Activated T-cell treated with anti-CD3 and anti-CD28 coated beads, Interleukin-2, amount 50 U/mL, for 72 hours (primary cell): Measurements from ENCODE around the gene STK4. TPM values are rescaled to one million over a fixed set of nuclear protein-coding genes. Genes with fewer than 3 reads are reported as not detected.
A peak's percentile ranks its signal among the peaks of the same experiment; 100 is the strongest.

ENCODE experiments used
- ATAC-seq, 2 donors: fragments of 150-1000 bp; cut with Tn5 transposase; replicated peaks in 1 of 2; 2 replicates each; pipeline ENCODE4 v1.10.0; 2021; ENCODE audit warnings: moderate library complexity in 2 of 2, mild to moderate bottlenecking in 1 of 2
- DNase-seq, 2 donors: peaks; one replicate each; pipeline ENCODE4 v3.0.0; 2021 to 2022; ENCODE audit warnings: mixed read lengths in 1 of 2
- H3K27ac Mint-ChIP-seq: one replicate; pipeline ENCODE4 v1.8.0; 2022; ENCODE audit warnings: mild to moderate bottlenecking, moderate library complexity, mixed read lengths
- H3K27me3 Mint-ChIP-seq: one replicate; pipeline ENCODE4 v1.8.0; 2022; ENCODE audit warnings: low read depth, mixed read lengths
- H3K36me3 Mint-ChIP-seq, 2 donors: one replicate each; pipeline ENCODE4 v1.8.0; 2022; ENCODE audit warnings: mixed read lengths in 2 of 2, mild to moderate bottlenecking in 1 of 2; ENCODE audit not compliant: insufficient read depth in 2 of 2
- H3K4me1 Mint-ChIP-seq: one replicate; pipeline ENCODE4 v1.8.0; 2022; ENCODE audit warnings: low read depth, mixed read lengths
- H3K4me3 Mint-ChIP-seq, 2 donors: one replicate each; pipeline ENCODE4 v1.8.0; 2022; ENCODE audit warnings: mild to moderate bottlenecking in 2 of 2, mixed read lengths in 2 of 2, moderate library complexity in 2 of 2
- H3K9me3 Mint-ChIP-seq, 2 donors: one replicate each; pipeline ENCODE4 v1.8.0; 2022; ENCODE audit warnings: mixed read lengths in 2 of 2
- total RNA-seq, 2 donors: library from RNA; stranded (reverse); gene quantifications; one replicate each; pipeline ENCODE4 v1.2.3, GENCODE V29; 2022

STK4 gene
- total RNA-seq, 2 donors from 2014 or later = 161 to 162 TPM

DNA sequence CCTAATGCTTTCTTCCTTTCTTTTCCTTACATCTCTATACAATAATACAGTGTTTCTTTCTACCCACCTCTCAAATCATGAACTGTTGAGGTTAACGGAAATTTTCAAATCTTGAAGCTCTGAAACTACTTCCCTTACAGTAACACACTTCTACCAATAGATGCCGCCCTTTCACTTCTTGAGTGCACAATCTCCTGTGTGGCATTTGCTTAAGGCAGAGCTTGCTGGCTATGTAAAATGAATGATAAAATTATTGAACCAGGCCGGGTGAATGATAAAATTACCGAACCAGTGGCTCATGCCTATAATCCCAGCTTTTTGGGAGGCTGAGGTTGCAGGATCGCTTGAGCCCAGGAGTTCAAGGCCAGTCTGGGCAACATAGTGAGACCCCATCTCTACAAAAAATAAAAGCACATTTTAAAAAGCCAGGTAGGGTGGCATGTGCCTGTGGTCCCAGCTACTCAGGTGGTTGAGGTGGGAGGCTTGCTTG, 77.8 kb downstream of the STK4 start:
- Mint-ChIP-seq H3K4me3 (peak overlapping the region in 1 of 2 donors; percentile 33), H3K27ac (peak overlapping the region; percentile 93), H3K4me1 (peaks cover 75% of the 10 kb centered on the region), H3K36me3 (peaks cover 10 to 32% of the 10 kb centered on the region in 2 donors), H3K27me3 (no peaks in the 10 kb centered on the region), H3K9me3 (no peaks in the 10 kb centered on the region)
- peak; percentile 39 to 53 for DNase-seq
- ATAC-seq = peak; percentile 66 to 71

DNA sequence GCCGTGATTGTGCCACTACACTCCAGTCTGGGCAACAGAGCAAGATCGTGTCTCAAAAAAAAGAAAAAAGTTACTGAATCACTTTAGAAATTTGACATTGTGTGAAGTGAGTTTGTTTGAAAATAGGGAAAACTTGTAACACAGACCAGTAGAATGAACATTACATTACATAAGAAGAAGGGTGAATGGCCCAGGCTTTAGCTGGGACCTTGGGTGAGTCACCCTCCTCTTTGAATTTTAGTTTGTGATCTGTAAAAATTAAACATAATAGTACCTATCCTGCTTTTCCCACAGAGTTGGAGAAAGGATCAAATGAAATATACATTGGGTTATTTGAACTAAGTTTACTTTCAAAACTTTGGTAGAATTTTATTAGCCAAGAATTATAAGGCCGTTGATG, 78.3 kb downstream of the STK4 start:
- Mint-ChIP-seq H3K27me3 (no peaks in the 10 kb centered on the region), H3K36me3 (peaks cover 10 to 31% of the 10 kb centered on the region in 2 donors), H3K9me3 (no peaks in the 10 kb centered on the region), H3K4me3 (no peak overlapping the region), H3K4me1 (peaks cover 75% of the 10 kb centered on the region), H3K27ac (no peak overlapping the region)
- DNase-seq = no peak
- no peak for ATAC-seq

DNA sequence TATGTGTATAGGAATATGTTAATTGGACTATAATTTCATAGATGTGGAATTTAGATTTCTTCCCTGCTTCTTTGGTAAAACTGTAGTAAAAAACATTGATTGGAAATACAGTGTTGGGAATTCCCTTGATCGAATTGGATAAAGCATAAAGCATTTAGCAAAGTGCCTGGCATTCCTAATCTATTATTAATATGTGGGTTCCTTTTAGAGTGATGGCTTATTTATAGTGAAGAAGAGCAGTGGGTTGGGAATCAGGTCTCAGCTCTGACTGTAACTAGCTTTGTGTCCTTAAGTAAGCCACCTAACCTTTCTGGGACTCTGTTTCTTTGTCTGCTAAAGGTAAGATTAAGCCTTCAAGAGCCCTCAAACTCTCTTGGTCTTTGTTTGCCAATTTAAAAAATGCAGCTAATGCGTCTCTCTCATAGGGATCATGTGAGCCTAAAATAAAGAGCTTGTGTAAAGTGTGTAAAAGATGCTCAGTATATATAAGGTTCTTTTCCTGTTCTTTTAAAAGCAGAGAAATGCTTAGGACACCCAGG, 81.3 kb downstream of the STK4 start:
- peak overlapping the region; percentile 88 for H3K27ac Mint-ChIP-seq
- DNase-seq = no peak
- H3K4me3 Mint-ChIP-seq = no peak overlapping the region
- H3K4me1 Mint-ChIP-seq = peaks cover 66% of the 10 kb centered on the region
- ATAC-seq = no peak
- no peaks in the 10 kb centered on the region for H3K9me3 Mint-ChIP-seq
- H3K36me3 Mint-ChIP-seq = peaks cover 5 to 26% of the 10 kb centered on the region in 2 donors
- H3K27me3 Mint-ChIP-seq = no peaks in the 10 kb centered on the region

DNA sequence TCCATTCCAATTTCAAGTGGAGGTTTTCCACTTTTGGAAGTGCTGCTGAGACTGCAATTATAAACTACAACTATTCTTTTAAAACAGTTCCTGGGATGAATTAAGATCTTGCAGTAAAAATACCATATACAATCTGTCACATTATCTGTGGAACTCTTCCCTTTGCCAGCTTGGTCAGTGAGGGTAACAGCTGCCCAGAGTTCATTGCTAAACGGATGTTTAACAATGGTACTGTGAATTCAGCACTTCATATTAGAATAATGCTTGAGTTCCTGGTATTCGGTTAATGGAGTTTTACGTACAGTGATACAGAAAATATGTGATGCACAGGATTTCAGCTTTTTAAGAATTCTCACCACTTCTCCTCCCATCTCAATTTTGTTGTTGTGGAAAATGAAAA, 83.1 kb downstream of the STK4 start:
- ATAC-seq (no peak), DNase-seq (no peak)
- Mint-ChIP-seq H3K27ac (peak overlapping the region; percentile 56), H3K9me3 (no peaks in the 10 kb centered on the region), H3K27me3 (no peaks in the 10 kb centered on the region), H3K4me3 (peak overlapping the region; percentile 65 to 72), H3K36me3 (peaks cover 3 to 24% of the 10 kb centered on the region in 2 donors), H3K4me1 (peaks cover 63% of the 10 kb centered on the region)

DNA sequence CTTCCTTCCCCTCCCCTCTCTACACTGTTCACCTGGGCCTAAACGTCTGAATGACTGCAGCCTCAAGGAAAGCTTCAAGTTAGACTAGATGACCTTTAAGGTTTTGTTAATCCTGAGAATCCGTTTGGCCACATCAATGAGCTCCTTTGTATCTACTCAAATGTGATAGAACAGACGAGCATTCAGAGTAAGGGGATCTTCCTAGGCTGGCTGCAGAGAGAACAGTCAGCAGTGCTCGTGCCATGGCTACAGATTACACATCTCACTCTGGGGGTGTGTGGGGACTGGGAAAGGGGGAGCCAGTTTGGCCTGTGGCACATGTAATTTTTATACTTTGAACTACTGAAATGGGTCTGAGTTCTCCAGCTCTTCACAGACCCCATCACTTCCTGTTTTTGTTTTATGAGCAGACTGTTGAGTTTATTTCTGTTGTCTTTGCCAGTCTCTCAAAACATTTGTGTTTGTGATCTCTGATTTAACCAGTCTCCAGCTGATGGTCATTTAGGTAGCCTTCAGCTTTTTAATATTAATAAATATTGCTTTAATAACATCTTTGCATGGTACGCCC, 83.7 kb downstream of the STK4 start:
- Mint-ChIP-seq H3K27ac (peak overlapping the region; percentile 56), H3K4me3 (peak overlapping the region; percentile 65 to 72), H3K4me1 (peaks cover 64% of the 10 kb centered on the region), H3K9me3 (no peaks in the 10 kb centered on the region), H3K27me3 (no peaks in the 10 kb centered on the region), H3K36me3 (peaks cover 6 to 24% of the 10 kb centered on the region in 2 donors)
- DNase-seq = peak; percentile 41 to 49
- ATAC-seq = peak; percentile 85 to 86

DNA sequence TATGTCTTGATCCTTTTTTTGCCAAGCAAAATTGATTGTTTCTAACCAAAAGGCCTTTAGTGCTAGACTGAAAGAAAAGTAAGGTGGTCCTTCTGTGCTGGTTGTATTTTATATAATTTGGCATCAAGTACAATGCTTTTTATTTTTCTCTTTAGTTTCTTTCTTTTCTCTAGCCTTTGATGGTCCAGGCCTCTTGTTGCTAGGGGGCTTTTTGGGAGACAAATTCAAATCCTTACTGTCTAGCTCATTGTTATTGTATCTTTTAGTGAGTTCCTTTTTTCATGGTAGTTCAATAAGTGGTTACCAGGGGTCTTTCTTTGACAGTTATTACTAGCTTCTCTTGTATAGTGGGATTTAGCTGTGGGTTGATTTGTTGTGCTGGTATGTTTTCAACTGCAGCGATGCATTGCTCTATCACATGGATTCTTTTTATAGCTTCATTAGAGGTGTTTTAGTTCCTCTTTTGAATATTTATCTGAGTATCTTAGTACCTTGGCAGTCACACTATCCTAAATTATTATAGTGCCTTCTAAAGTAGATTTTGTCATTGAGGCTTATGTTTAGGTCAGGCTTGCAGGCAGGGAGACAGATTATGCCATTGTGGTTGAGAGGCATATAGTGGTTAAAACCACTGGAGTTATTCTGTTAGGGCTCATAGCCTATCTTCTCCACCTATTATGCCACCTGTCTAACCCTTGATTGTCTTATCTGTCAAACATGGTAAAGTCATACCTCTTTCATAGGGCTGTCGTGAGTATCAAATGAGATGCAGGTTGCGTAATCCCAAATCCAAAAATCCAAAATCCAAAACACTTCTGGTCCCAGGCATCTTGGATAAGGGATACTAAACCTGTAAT, 85.1 kb downstream of the STK4 start:
- Mint-ChIP-seq H3K4me1 (peaks cover 75% of the 10 kb centered on the region), H3K4me3 (peak overlapping the region in 1 of 2 donors; percentile 54), H3K36me3 (peaks cover 8 to 30% of the 10 kb centered on the region in 2 donors), H3K27ac (peak overlapping the region; percentile 69), H3K9me3 (no peaks in the 10 kb centered on the region), H3K27me3 (no peaks in the 10 kb centered on the region)
- no peak for ATAC-seq
- no peak for DNase-seq

DNA sequence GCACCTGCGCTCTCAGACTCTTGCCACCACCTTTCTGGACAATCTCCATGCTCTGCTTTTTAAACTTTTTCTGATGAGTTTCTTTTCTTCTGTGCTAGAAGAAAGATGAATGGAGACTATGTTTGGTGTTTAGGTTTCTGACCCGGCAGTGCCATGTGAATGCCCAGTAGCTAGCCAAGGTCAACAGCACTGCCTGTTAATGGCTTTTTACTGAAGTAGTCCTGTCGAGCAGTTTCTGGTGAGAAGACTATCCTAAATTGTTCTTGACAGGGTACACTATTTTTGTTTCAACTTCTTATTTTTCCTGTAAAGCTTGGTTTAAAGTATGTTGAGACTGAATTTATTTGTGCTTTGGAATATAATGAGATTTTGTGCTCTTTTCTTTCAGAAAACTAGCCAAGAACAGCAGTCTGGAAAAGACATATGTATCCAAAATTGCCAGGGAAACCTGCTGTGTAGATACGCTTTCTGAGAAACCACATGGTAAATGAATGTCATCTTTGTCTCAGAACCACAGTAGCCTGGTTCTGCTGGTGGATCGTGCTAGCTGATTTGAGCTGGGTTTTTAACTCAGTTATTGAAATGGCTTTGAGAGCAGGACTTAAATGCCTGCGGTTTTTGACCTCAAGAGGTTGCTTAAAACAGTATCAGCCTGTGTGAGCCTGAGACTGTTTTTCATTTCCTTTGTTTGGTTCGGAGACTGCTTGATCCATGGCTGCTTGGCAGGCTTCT, 86.6 kb downstream of the STK4 start:
- H3K4me1 Mint-ChIP-seq = peaks cover 75% of the 10 kb centered on the region
- peak; percentile 23 to 29 for DNase-seq
- H3K36me3 Mint-ChIP-seq = peaks cover 8 to 29% of the 10 kb centered on the region in 2 donors
- no peaks in the 10 kb centered on the region for H3K9me3 Mint-ChIP-seq
- H3K27ac Mint-ChIP-seq = peak overlapping the region; percentile 96
- no peaks in the 10 kb centered on the region for H3K27me3 Mint-ChIP-seq
- ATAC-seq = peak; percentile 68 to 85
- peak overlapping the region in 1 of 2 donors; percentile 84 for H3K4me3 Mint-ChIP-seq

DNA sequence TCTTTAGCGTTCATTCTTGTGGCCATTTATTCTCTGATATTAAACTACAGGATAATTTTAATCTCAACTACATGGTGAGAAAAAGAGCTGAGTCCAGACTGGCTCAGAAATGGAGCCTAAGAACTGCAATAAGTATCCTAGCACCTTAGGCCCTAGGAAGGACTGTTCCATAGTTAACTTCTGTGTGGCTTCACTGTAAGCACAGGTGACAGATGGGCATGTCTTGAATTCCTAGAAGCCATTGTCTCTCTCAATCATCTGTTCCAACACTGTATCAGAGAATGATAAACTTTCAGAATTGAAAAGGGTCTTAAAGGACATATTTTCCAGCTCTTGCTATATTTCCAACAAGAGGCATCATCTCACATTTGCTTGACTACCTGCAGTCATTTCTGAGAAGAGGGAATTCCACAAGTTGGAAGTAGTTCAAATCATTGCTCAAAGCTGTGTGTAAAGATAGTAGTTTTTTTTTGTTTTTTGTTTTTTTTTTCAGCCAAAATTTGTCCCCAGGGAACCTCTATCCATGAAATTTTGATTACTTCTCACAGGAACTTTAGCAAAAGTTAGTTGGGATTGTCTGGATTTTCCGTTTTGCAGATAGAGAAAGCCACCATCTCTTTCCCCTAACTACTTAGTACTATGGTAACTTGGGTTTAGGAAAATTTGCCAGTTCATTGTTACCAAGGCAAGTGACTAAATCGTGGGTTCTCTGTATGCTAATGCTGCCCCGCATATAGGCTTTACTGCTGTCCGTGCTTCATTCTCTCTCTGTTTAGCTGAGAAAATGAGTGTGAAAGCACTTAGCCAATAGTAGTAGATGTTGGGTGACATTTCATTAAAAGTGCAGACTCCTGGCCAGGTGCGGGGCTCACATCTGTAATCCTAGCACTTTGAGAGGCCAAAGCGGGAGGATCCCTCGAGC, 87.4 kb downstream of the STK4 start:
- DNase-seq = no peak
- Mint-ChIP-seq H3K27me3 (no peaks in the 10 kb centered on the region), H3K4me3 (peak overlapping the region in 1 of 2 donors; percentile 84), H3K36me3 (peaks cover 8 to 29% of the 10 kb centered on the region in 2 donors), H3K27ac (peak overlapping the region; percentile 96), H3K9me3 (no peaks in the 10 kb centered on the region), H3K4me1 (peaks cover 75% of the 10 kb centered on the region)
- peak; percentile 6 to 25 for ATAC-seq

DNA sequence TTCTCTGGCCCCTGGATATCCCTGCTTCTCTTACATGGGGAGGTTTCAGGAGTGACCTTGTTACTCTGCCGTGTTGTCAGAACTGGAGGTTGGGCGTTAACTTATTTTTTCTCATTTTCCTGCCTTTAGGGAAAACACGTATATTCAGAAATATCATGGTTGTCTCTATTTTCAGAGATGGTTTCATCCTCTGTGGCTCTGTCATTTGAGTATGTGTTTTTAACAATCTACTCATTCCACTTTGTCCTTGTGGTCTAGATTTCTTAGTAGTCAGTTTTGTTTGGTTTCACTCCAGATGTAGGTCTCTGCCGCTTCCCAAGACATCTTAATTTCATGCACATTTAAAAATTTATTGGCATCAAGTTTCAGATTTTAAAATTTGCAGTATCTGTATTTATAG, 88.7 kb downstream of the STK4 start:
- no peaks in the 10 kb centered on the region for H3K9me3 Mint-ChIP-seq
- no peak for ATAC-seq
- H3K27me3 Mint-ChIP-seq = no peaks in the 10 kb centered on the region
- no peak for DNase-seq
- peak overlapping the region in 1 of 2 donors; percentile 25 for H3K4me3 Mint-ChIP-seq
- H3K36me3 Mint-ChIP-seq = peaks cover 8 to 33% of the 10 kb centered on the region in 2 donors
- peaks cover 69% of the 10 kb centered on the region for H3K4me1 Mint-ChIP-seq
- peak overlapping the region; percentile 83 for H3K27ac Mint-ChIP-seq

DNA sequence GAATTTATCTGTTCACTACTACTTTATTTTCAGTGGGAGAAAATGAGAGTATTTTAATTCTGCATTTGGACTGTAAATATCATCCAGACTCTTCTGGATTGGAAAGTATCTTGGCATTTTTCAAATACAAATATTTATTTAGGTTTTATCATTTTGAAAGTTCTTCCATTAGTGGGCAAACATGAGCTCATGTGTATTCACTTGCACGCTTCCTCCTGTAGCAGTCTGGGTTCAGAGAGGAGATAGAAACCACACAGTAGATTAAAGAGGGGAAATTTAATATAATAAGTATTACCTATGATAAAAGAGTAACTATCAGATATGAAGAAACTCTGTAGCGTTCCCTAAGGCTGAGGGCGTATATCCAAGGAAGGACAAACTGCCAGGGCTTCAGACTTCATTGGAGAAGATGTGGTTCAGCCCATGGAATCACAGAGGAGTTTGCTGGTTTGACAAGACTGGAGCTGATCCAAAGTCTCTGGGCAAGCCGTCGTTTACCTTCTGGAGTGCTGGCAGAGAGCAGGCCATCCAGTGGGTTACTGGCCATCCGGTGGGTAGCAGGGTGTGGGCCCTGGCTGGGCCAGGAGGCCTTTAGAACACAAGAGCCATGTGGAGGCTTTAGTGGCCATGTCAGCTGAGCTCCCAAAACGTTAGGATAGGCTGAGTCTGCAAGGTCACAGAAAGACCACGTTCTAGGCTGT, 90.3 kb downstream of the STK4 start:
- peak overlapping the region; percentile 83 for H3K27ac Mint-ChIP-seq
- no peak overlapping the region for H3K4me3 Mint-ChIP-seq
- no peaks in the 10 kb centered on the region for H3K27me3 Mint-ChIP-seq
- H3K36me3 Mint-ChIP-seq = peaks cover 8 to 34% of the 10 kb centered on the region in 2 donors
- DNase-seq (no peak), ATAC-seq (no peak)
- H3K4me1 Mint-ChIP-seq = peaks cover 72% of the 10 kb centered on the region
- no peaks in the 10 kb centered on the region for H3K9me3 Mint-ChIP-seq

DNA sequence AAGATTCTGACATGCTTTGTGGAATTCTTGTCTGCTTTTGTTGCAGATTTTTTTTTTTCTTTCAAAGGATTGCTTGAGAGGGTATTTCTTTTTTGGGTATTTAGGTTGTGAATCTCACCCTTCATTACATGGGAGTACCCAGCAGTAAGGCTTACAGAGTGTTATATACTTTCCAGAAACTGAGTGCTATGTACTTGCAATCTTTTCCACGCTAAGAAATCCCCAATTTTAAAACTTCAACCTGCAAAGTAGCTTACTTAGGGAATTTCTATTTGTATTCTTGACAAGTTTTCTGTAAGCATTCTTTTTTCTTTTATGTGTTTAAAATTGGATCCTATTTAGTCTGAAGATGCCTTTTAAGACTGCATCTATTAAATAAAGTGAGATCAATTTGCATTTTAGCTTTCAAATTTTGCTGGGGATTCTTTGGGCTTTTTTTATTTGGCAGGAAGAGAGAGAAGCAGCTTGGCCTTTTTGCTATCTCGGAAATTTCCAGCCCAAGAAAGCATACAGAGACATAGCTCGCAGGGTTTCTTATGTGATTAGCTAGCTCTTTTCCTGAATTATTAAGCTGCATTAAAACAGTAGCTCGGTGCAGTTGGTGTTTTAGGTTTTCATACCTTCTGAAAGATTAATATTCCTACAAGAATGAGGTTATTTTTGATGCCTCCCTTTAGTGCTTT, 92.0 kb downstream of the STK4 start:
- H3K9me3 Mint-ChIP-seq = no peaks in the 10 kb centered on the region
- DNase-seq = no peak
- H3K36me3 Mint-ChIP-seq = peaks cover 11 to 30% of the 10 kb centered on the region in 2 donors
- ATAC-seq = no peak
- H3K27me3 Mint-ChIP-seq = no peaks in the 10 kb centered on the region
- peaks cover 68% of the 10 kb centered on the region for H3K4me1 Mint-ChIP-seq
- peak overlapping the region; percentile 58 for H3K27ac Mint-ChIP-seq
- peak overlapping the region in 1 of 2 donors; percentile 54 for H3K4me3 Mint-ChIP-seq
